Activated CD4-positive, alpha-beta T cell treated with anti-CD3 and anti-CD28 coated beads, Interleukin-2, amount 50 U/mL, for 48 hours (primary cell): Measurements from ENCODE around the gene COPZ1.

Experiments used
- DNase-seq, 2 experiments: peaks; one replicate each; pipeline ENCODE4 v3.0.0-alpha.2; 2020

Gene COPZ1

GRCh38 chr12:54359762-54360351 is 34.9 kb downstream of the COPZ1 start:
- DNase-seq: no peak

GRCh38 chr12:54360717-54361456 is 36.0 kb downstream of the COPZ1 start:
- DNase-seq: peak; percentile 74 to 81

- DNase-seq: no peak
Observed at GRCh38 chr12:54363047-54363446, 38.1 kb downstream of the COPZ1 start.

- DNase-seq: no peak
Observed at GRCh38 chr12:54363618-54364017, 38.7 kb downstream of the COPZ1 start.

- DNase-seq: no peak
Observed at GRCh38 chr12:54364413-54364812, 39.5 kb downstream of the COPZ1 start, which contains the start of gene GPR84. TSS of gene GPR84 (minus strand) at chr12:54364486. CDS start at chr12:54363851, 635 bp downstream.

- DNase-seq: no peak
Observed at GRCh38 chr12:54368025-54368708, 43.2 kb downstream of the COPZ1 start.

- peak; percentile 94 to 95 for DNase-seq
Observed at GRCh38 chr12:54368709-54369596, 44.0 kb downstream of the COPZ1 start.

GRCh38 chr12:54369597-54370131 is 44.7 kb downstream of the COPZ1 start:
- no peak for DNase-seq

- no peak for DNase-seq
Observed at GRCh38 chr12:54370171-54370730, 45.3 kb downstream of the COPZ1 start.

- no peak for DNase-seq
Observed at GRCh38 chr12:54371328-54372112, 46.6 kb downstream of the COPZ1 start.

GRCh38 chr12:54372113-54372806 is 47.3 kb downstream of the COPZ1 start:
- DNase-seq: no peak

- no peak for DNase-seq
Observed at GRCh38 chr12:54373649-54374561, 49.0 kb downstream of the COPZ1 start.

GRCh38 chr12:54374562-54375258 is 49.8 kb downstream of the COPZ1 start:
- DNase-seq: no peak

GRCh38 chr12:54375259-54375579 is 50.3 kb downstream of the COPZ1 start:
- DNase-seq: no peak

- no peak for DNase-seq
Observed at GRCh38 chr12:54376596-54376995, 51.7 kb downstream of the COPZ1 start.

- no peak for DNase-seq
Observed at GRCh38 chr12:54377007-54377406, 52.1 kb downstream of the COPZ1 start.

- DNase-seq: no peak
Observed at GRCh38 chr12:54377797-54378515, 53.0 kb downstream of the COPZ1 start.

- no peak for DNase-seq
Observed at GRCh38 chr12:54378796-54379397, 54.0 kb downstream of the COPZ1 start.
